Right lobe of liver (tissue), 4 donors: ENCODE data around the gene MATK.

Source experiments
- POLR2A ChIP-seq: fragments of 450-650 bp; IDR thresholded peaks from one replicate; pipeline ENCODE4 v1.6.1; 2017; ENCODE audit warnings: antibody characterized with exemption, mild to moderate bottlenecking
- TF ChIP-seq, protein P1 (sequence below), 4 donors: fragments of 200-600 bp in 3 of 4; fragments of 450-650 bp in 1 of 4; IDR thresholded peaks; one replicate each; pipeline versions ENCODE4 v1.5.1 to v1.8.0; 2016 to 2022; ENCODE audit warnings: antibody characterized with exemption in 4 of 4, mild to moderate bottlenecking in 2 of 4
- donor health status: DM: no; HTN: no; CAD: no.
- donor health status: DM: no; HTN: no; CAD: no.
- donor health status: DM: no; HTN: yes; CAD: no.

DNA sequence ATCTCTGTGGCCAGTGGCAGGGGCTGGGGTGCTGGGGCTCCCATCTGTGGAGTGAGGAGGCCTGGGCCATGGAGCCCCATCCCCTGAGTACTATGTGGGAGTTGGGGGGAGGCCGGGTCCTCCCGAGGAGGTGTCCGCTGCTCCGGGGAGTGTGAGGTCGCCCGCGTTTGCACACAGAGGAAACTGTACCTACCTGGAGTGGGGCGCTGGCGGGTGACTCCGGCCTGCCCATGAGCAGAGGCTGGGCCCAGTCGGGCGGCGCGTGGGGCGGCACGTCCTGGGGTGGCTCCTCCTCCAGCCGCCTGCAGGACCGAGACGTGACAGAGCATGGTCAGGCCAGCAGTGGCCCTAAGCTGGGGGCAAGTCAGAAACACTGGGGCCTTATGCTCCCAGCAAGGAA is 33.8 kb upstream of the MATK start:
- TF ChIP-seq, protein P1, sequence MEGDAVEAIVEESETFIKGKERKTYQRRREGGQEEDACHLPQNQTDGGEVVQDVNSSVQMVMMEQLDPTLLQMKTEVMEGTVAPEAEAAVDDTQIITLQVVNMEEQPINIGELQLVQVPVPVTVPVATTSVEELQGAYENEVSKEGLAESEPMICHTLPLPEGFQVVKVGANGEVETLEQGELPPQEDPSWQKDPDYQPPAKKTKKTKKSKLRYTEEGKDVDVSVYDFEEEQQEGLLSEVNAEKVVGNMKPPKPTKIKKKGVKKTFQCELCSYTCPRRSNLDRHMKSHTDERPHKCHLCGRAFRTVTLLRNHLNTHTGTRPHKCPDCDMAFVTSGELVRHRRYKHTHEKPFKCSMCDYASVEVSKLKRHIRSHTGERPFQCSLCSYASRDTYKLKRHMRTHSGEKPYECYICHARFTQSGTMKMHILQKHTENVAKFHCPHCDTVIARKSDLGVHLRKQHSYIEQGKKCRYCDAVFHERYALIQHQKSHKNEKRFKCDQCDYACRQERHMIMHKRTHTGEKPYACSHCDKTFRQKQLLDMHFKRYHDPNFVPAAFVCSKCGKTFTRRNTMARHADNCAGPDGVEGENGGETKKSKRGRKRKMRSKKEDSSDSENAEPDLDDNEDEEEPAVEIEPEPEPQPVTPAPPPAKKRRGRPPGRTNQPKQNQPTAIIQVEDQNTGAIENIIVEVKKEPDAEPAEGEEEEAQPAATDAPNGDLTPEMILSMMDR (IDR thresholded peaks at IDR 0.05), result no peak
- TF ChIP-seq POLR2A, result no peak
